ENCODE results near the gene RPS21. TPM values are rescaled to one million over a fixed set of nuclear protein-coding genes. Genes with fewer than 3 reads are reported as not detected.
"Not testable (repeated sequence)": the region's sequence is repeated elsewhere in the genome, so short reads cannot be mapped to it uniquely, and the experiment has no call there.

Gene RPS21
- total RNA-seq, 1 donor from 2014 or later = 1,637 TPM

DNA sequence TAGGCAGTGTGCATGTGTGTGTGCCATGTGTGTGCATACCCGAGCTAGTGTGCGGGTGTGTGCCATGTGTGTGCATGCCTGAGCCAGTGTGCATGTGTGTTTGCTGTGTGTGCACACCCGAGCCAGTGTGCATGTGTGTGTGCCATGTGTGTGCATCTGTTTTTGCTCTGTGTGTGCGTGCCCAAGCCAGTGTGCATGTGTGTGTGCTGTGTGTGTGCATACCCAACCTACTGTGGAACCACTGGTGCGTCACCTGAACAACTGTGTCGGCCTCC, 34.8 kb downstream of the RPS21 start:
- intact Hi-C loops (cut with micrococcal nuclease) = no loop called here

GRCh38 chr20:62422636-62423325, 35.9 kb downstream of the RPS21 start:
- intact Hi-C loops (cut with micrococcal nuclease) = no loop called here

GRCh38 chr20:62423326-62423706, 36.4 kb downstream of the RPS21 start:
- intact Hi-C loops (cut with micrococcal nuclease) = no loop called here

DNA sequence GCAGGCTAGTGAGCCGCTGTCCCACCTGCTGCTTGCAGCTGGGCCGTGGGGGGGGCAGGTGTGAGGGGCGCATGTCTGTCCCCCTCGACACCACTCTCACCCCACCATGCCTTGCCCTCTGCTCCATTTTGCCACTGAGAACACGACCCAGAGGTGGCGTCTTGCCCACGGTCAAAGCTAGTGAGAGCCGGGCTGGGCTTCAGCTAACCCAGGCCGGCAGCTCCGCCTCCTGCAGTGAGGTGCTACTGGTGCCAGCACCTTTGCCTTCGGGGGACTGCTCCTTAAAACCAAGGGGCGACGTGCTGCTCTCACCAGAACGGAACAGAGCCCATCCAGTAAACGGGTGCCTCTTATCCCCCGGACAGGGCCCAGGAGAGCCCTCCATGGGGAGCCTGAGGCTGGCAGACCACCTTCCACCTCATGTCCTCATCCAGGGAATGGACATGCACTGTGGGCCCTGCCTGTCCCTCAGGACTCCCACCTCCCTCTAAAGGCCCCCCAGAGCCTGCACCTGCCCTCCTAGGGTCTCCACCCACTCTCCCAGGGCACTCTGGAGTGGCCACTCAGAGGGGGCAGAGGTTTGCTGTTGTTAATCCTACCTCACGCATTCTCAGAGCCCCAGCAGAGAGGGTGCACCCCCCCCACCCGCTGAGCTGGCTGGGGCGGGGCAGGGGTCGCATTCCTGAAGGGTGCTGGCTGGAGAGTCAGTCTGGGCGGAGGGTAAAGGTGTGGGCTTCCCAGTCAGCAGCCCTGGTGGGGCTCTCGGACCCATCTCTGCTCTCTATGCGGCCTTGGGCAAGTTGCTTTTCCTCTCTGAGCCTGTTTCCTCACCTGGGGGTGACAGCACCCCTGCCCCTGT, 37.6 kb downstream of the RPS21 start:
- intact Hi-C loops (cut with micrococcal nuclease) = no loop called here

- intact Hi-C loops (cut with micrococcal nuclease) = no loop called here
Measured at GRCh38 chr20:62425281-62426058, 38.6 kb downstream of the RPS21 start.

- intact Hi-C loops (cut with micrococcal nuclease) = not testable (repeated sequence)
Measured at GRCh38 chr20:62426059-62426348, 39.1 kb downstream of the RPS21 start.

GRCh38 chr20:62426699-62427131, 39.8 kb downstream of the RPS21 start:
- intact Hi-C loops (cut with micrococcal nuclease) = no loop called here

DNA sequence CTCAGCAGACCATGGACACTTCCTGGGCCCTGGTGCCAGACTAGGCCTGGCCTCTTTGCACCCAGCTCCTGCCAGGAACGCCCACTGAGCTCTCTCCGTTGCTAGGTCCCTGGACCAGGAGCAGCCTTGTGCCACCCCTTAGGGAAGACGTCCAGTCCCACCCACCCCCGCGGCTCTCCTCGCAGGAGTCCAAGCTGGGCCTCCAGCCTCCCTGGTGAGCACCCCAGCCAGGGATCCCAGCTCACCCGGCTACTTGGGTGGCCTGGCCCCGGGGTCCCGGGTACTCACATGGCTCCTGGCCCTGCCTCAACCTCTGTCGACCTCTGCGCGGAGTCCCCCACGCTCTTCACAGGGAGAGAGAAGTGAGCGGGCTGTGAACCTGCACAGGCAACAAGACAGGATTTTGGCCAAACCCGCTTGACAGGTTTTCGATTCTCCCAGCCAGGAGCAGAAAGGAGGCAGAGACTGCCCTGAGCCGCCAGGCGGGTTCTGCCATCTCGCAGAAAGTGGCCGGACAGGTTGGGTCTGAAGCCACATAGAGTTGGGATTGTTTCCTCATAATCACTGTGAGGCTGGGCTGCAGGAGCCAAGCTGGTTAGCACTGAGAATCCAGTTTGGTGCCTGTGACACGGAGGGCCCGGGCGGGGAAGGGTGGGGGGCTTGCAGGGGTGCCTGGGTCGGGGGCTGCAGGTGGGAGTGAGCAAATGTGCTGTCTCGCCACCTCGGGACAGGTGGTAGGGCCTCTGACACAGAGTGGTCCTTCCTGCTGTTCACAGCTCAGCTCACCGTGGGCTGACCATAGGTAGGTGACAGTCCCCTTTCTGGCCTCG, 40.5 kb downstream of the RPS21 start, which contains the start of gene RBBP8NL:
RBBP8NL (minus strand) TSS at position 368 of the 830 bp plus-strand sequence. CDS start 7,892 bp downstream, outside the sequence.
- intact Hi-C loops (cut with micrococcal nuclease) = no loop called here

GRCh38 chr20:62428002-62428372, 41.1 kb downstream of the RPS21 start:
- intact Hi-C loops (cut with micrococcal nuclease) = no loop called here

- intact Hi-C loops (cut with micrococcal nuclease) = no loop called here
Measured at GRCh38 chr20:62428396-62429295, 41.7 kb downstream of the RPS21 start.

DNA sequence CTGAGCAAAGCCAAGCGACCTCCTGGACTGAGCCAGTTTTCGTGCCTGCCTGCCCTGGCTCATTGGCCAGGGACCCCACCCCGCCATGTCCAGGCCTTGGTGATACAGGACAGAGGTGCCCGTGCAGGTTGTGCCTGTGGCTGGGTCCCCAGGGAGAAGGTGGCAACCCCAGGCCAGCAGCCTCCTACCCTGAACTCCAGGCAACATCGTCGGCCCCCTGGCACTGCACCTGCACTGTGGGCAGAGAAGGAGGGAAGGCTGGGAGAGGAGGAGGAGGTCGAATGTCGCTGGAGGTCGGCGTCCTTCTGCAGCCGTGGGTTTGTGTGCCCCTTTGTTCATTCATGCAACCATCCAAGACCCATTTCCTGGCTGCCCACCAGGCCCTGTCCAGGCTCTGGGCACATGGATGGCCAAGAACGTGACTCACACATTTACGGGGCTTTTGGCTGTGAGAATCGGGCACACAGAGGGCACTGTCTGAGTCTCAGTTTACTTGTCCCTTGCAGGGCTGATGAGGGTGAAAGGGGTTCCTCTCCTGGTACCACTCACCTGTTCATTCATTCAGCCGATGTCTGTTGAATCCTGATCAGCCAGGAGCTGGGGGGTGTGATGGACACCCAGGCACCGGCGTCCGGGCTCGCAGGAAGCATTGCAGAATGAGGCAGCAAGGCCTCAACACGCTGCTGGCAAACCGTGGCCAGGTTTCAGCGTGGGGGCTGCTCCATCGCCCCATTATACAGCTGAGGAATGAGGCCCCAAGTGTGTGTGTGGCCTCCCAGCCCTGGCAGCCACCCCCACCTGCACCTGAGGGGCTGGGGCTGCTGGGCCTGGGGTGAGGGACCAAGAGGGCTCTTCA, 42.8 kb downstream of the RPS21 start:
- intact Hi-C loops (cut with micrococcal nuclease) = no loop called here

- intact Hi-C loops (cut with micrococcal nuclease) = no loop called here
Measured at GRCh38 chr20:62430311-62430853, 43.5 kb downstream of the RPS21 start.

DNA sequence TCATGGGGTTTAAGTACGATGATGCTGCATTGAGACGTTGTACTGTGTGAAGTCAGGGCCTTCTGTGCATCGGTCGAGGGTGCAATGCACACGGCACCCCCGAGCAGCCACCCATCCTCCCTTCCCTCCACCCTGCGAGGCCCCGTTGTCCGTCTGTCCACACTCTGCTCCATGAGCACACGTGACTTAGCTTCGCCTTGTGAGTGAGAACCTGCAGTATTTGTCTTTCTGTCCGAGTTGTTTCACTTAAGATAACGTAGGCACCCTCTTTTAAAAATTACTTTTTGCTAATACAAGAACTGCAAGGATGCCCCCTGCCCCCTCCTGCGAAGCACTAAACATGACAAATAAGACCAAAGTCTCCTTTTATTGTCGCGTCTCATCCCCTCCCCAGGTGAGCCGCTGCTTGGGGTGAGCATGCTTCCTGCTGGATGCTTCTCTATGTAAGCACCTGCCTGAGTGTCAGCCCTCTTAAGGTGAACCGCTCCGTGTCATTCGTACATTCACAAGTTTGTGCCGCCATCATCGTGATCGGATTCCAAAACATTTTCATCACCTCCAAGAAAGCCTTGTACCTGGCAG, 44.1 kb downstream of the RPS21 start:
- intact Hi-C loops (cut with micrococcal nuclease) = no loop called here

DNA sequence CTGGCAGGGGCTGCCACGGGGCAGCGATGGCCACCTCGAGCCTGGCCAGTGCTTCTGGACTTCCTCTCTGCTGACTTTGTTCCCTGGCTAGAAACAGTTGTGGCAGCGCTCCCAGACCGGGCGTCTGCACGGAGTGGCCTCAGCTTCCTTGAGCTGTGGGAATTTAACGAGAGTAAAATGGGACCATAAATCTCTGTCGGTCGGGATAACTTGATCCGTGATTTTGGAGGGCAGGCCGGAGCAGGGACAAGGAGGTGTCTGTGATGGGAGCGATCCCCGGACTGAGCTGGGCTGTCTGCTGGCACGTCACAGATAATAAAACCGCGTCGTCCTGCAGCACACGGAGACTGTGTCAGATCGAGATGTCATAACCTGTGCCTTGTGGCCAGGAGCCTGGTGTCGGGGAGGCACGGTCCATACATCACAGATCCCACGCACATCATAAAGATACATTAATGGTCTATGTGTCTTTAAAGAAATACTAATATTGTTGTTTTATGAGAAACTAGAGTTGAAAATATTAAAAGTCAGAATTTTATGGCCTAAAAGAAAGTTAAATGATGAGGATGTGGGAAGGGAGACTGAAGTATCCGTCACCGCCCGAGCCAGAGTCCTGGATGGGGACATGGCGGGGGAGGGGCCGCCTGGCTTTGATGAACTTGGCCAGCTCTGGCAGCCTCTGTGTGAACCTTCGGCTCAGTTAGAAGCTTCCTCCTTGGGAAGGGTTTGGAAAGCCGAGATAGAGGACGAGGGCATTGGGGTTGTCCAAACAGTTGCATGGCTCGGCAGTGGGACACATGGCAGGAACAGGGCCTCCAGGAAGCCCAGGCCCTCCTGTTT, 47.0 kb downstream of the RPS21 start:
- intact Hi-C loops (cut with micrococcal nuclease) = no loop called here

DNA sequence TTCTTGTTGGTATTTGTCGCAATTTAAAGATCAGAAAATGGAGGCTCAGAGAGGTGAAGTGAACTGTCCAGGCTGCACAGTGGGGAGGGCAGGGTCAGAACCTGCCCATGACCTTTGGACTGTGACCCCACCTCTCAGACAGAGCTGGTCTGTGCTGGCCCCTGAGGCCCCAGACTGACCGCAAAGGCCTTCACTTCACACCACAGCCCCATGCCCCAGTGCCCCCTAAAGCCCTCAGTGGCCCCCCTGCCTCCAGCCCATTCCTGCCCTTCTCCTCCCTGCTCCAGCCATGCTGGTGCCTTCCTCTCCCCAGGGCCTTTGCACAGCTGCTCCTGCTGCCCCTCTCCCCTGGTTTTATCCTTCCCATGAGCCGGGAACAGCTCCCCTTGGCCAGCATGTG, 49.8 kb downstream of the RPS21 start:
- intact Hi-C loops (cut with micrococcal nuclease) = no loop called here

GRCh38 chr20:62437496-62437895, 50.6 kb downstream of the RPS21 start:
- intact Hi-C loops (cut with micrococcal nuclease) = no loop called here

DNA sequence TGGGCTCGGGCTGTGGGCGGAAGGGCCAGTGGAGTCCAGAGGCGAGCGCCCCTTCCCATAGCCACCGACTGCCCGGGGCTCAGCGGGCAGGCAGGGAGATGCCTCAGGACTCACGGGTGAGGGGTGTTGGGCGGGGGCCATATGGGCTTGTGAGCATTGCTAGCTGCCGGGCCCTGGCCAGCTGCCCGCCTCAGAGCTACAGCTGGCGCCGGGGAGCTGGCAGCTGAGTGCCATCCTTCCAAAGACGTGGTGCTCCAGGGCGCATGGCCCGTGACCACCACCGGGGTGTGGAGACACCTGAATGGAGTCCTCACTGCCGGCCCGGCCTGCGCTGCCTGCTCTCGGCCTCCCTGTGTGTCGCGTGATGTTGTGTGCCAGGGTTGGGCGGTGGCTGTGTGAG, 51.0 kb downstream of the RPS21 start:
- intact Hi-C loops (cut with micrococcal nuclease) = no loop called here
